Mucosa of stomach (tissue), 1 donor: ENCODE data around the gene CREBBP.
"Not testable (repeated sequence)": the region's sequence is repeated elsewhere in the genome, so short reads cannot be mapped to it uniquely, and the experiment has no call there.

Experiments used
- H3K27me3 ChIP-seq: one replicate; pipeline ENCODE4 v1.7.0; 2013; ENCODE audit warnings: mild to moderate bottlenecking, low read length; ENCODE audit not compliant: control insufficient read depth, insufficient read depth
- H3K36me3 ChIP-seq: one replicate; pipeline ENCODE4 v1.7.0; 2013; ENCODE audit warnings: low read length; ENCODE audit not compliant: control insufficient read depth, insufficient read depth
- H3K4me1 ChIP-seq: one replicate; pipeline ENCODE4 v1.7.0; 2013; ENCODE audit warnings: mild to moderate bottlenecking, low read length; ENCODE audit not compliant: control insufficient read depth, insufficient read depth
- H3K4me3 ChIP-seq: one replicate; pipeline ENCODE4 v1.7.0; 2013; ENCODE audit warnings: low read length
- H3K9ac ChIP-seq: one replicate; pipeline ENCODE4 v1.7.0; 2013; ENCODE audit warnings: mild to moderate bottlenecking, low read length, moderate library complexity
- H3K9me3 ChIP-seq: one replicate; pipeline ENCODE4 v1.7.0; 2013; ENCODE audit warnings: mild to moderate bottlenecking, low read length, moderate library complexity; ENCODE audit not compliant: control insufficient read depth
- donor health status: Pancreatic carcinoma.

The CREBBP gene

DNA sequence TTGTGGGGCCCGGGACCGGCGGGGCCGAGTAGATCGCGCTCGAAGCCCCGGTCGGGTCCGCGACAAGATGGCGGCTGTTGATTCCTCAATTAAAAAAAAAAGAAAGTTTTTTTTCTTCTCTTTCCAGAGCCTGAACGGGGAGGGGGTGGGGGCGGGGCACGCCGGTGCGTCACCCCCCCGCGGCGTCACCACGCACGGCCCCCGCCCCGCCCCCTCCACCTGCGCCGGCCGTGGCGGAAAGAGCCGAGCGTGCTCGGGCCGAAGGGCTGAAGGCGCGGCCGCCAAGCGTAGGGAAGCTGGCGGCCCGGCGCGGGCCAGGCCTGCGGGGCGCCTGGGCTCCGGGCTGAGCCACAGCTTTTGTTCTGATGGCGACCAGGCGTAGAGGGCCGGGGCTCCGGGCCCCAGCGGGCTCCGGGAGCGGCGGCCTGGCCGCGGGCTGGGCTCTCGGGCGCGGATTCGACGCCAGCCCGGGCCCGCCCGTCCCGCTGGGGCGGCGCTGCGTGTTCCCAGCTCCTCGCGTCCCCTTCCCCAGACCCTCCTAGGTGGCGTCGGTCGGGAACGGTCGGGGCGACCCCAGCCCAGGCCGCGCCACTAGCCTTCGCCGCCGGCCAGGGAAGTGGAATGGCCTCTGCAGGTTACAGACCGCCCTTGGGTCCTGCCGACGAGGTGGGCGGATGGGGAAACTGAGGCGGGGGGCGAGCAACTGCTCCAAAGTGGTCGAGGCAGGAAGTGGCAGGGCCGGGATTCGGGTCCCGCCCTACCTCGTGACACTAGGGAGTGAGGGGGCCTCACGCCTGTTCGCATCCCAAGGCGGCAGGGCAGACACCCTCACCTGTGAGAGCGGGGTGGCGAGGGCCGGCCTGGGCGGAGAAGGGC is at the start of gene CREBBP:
Gene CREBBP, minus strand, starts transcription at position 91 of the 876 bp plus-strand sequence. CDS start 797 bp downstream, outside the sequence.
- no peaks in the 10 kb centered on the region for H3K36me3 ChIP-seq
- H3K4me1 ChIP-seq, result peaks cover 7% of the 10 kb centered on the region
- peak within 1 kb of the TSS; percentile 92 for H3K9ac ChIP-seq
- peak within 1 kb of the TSS; percentile 51 for H3K4me3 ChIP-seq
- no peaks in the 10 kb centered on the region for H3K9me3 ChIP-seq
- no peaks in the 10 kb centered on the region for H3K27me3 ChIP-seq

GRCh38 chr16:3927147-3927546 is 46.6 kb upstream of the CREBBP start:
- not testable (repeated sequence) for H3K9me3 ChIP-seq, H3K4me1 ChIP-seq, H3K4me3 ChIP-seq

GRCh38 chr16:3924763-3925162 is 44.2 kb upstream of the CREBBP start:
- Histone ChIP-seq H3K9ac (no peak overlapping the region), H3K27me3 (peaks cover 5% of the 10 kb centered on the region), H3K4me1 (no peaks in the 10 kb centered on the region), H3K9me3 (no peaks in the 10 kb centered on the region), H3K36me3 (no peaks in the 10 kb centered on the region), H3K4me3 (no peak overlapping the region)

More at GRCh38 chr16:3927147-3927546, 46.6 kb upstream of the CREBBP start:
- not testable (repeated sequence) for H3K9ac ChIP-seq, H3K36me3 ChIP-seq, H3K27me3 ChIP-seq

DNA sequence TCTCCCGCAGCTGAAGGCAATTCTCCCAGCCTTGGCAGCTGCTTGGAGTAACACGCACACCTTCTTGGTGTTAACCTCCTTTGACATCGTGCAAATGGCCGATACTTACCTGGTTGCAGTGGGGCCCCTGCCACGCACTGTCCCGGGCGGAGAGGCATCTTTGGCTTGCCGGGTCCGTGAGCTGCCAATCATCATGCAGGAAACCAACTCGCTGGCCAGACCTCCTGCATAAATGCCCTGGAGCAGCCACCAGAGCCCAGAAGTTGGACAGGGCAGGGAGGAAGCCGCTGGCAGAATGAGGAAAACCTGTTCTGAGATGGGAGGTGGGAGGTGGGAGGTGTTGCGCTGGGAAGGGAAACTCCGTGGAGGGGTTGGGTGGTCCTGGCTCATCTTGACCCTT is 41.7 kb upstream of the CREBBP start:
- Histone ChIP-seq H3K9me3 (no peaks in the 10 kb centered on the region), H3K4me3 (no peak overlapping the region), H3K36me3 (no peaks in the 10 kb centered on the region), H3K4me1 (no peaks in the 10 kb centered on the region), H3K9ac (no peak overlapping the region), H3K27me3 (peaks cover 5% of the 10 kb centered on the region)

GRCh38 chr16:3920206-3920605 is 39.7 kb upstream of the CREBBP start:
- no peaks in the 10 kb centered on the region for H3K4me1 ChIP-seq
- H3K9ac ChIP-seq, result no peak overlapping the region
- H3K9me3 ChIP-seq, result no peaks in the 10 kb centered on the region
- H3K4me3 ChIP-seq, result no peak overlapping the region
- H3K36me3 ChIP-seq, result no peaks in the 10 kb centered on the region
- H3K27me3 ChIP-seq, result peaks cover 5% of the 10 kb centered on the region

DNA sequence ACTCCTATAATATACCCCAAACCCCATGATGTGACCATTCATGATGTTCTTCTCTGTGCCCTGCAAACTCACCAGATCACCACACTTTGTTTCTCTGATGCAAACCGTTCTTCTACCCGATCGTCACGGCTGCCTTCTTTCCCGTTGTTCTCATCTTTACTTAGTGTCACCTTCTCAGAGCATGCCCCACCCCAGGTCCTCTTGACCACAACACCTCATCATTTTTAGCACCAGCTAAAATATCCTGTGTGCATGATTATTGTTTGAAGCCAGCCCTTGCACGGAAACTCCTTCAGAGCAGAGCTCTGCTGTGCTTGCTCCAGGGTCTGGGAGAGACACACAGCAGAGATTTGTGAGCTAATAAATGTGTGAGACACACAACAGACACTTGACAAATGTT is 38.9 kb upstream of the CREBBP start:
- Histone ChIP-seq H3K9ac (no peak overlapping the region), H3K4me3 (no peak overlapping the region), H3K27me3 (peaks cover 5% of the 10 kb centered on the region), H3K36me3 (no peaks in the 10 kb centered on the region), H3K4me1 (no peaks in the 10 kb centered on the region), H3K9me3 (no peaks in the 10 kb centered on the region)

DNA sequence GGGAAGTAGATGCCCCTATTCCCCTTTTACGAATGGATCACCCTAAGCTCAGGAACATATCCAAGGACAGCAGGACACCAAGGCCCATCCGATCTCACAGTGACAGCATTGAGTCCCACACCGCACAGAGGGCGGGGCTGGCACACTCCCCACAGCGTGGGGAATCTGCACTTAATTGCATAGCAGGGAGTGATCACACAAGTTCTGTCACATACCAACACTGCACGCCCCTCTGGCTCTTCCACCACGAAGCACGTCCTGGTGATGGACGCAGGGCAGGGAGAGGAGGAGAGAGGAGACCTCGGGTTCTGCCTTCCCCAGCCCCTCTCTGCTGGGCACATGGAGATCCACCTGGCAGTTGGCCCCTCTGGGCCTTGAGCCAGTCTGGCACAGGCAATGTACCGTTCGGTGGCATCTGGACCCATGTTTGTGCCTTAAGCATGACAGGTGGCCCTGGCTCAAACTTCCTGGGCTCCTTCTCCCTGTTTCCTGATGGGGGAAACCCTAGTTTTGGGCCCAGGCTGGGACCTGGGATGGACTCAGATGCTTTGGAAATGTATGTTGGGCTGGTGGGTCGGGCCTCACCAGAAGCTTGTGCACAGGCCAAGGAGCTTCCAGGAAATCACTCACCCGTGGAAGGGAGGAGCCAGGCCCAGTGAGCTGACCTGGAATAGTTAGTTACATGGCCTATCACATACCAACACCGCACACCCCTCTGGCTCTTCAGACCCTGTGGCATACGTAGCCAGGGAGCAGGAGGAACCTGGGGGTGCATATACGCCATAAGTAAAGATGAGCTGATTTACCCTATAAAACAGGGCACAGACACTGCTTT is 35.1 kb upstream of the CREBBP start:
- H3K9me3 ChIP-seq, result no peaks in the 10 kb centered on the region
- no peaks in the 10 kb centered on the region for H3K36me3 ChIP-seq
- H3K27me3 ChIP-seq, result no peaks in the 10 kb centered on the region
- no peak overlapping the region for H3K4me3 ChIP-seq
- no peaks in the 10 kb centered on the region for H3K4me1 ChIP-seq
- H3K9ac ChIP-seq, result no peak overlapping the region

- Histone ChIP-seq H3K27me3 (no peaks in the 10 kb centered on the region), H3K4me3 (no peak overlapping the region), H3K4me1 (no peaks in the 10 kb centered on the region), H3K9ac (no peak overlapping the region), H3K36me3 (no peaks in the 10 kb centered on the region), H3K9me3 (no peaks in the 10 kb centered on the region)
Observed at GRCh38 chr16:3912897-3913296, 32.4 kb upstream of the CREBBP start.

DNA sequence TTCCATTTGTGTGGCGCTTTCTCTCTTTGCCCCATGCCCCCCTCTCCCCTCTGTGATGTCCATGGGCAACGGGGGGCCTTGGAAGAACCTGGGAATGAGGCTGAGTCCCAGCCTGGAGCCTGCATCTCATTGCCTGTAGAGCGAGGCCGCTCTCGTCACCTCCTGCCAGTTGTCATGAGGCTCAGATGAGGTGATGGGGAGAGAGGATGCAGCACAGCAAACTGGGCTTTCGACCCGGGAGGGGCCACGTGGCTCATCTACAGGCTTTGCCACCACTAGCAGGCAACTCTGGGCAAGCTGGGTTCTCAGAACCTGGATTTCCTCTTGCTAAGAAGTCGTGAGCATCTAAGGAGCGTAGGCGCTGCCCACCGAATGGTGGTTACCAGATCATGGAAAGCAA is 31.9 kb upstream of the CREBBP start:
- no peaks in the 10 kb centered on the region for H3K36me3 ChIP-seq
- no peak overlapping the region for H3K4me3 ChIP-seq
- H3K9me3 ChIP-seq, result no peaks in the 10 kb centered on the region
- no peak overlapping the region for H3K9ac ChIP-seq
- no peaks in the 10 kb centered on the region for H3K27me3 ChIP-seq
- no peaks in the 10 kb centered on the region for H3K4me1 ChIP-seq

DNA sequence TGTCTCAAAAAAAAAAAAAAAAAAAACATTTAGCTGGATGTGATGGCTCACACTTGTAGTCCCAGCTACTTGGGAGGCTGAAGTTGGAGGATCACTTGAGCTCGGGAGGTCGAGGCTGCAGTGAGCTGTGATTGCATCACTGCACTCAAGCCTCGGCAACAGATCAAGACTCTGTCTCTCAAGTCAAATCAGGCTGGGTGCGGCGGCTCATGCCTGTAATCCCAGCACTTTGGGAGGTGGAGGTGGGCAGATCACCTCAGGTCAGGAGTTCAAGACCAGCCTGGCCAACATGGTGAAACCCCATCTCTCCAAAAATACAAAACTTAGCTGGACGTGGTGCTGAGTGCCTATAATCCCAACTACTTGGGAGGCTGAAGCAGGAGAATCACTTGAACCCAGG is 31.2 kb upstream of the CREBBP start:
- H3K9ac ChIP-seq, H3K4me1 ChIP-seq, H3K27me3 ChIP-seq, H3K36me3 ChIP-seq, H3K4me3 ChIP-seq, H3K9me3 ChIP-seq: not testable (repeated sequence)

- Histone ChIP-seq H3K9ac (no peak overlapping the region), H3K27me3 (no peaks in the 10 kb centered on the region), H3K4me3 (no peak overlapping the region), H3K4me1 (no peaks in the 10 kb centered on the region), H3K9me3 (no peaks in the 10 kb centered on the region), H3K36me3 (no peaks in the 10 kb centered on the region)
Observed at GRCh38 chr16:3909791-3910583, 29.5 kb upstream of the CREBBP start.
